ENCODE measurements around the gene NDUFS2. TPM values are rescaled to one million over a fixed set of nuclear protein-coding genes. Genes with fewer than 3 reads are reported as not detected.

The NDUFS2 gene
- total RNA-seq, 1 donor from 2014 or later, result 131 TPM

DNA sequence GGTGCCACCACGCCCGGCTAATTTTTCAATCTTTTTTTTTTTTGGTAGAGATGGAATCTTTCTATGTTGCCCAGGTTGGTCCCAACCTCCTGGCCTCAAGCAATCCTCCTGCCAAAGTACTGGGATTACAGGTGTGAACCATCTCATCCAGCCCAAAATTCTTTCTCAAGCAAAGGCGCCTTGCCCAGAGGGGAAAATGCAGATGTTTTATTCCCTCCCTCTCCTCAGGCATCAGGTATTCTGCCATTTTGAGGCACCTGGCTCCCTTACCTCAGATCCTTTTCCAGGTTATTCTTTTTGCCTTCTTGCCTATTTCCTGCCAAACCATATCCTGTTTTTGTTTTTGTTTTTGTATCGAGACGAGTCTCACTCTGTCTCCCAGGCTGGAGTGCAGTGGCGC is 13.8 kb upstream of the NDUFS2 start:
- TF ChIP-seq, protein P1, sequence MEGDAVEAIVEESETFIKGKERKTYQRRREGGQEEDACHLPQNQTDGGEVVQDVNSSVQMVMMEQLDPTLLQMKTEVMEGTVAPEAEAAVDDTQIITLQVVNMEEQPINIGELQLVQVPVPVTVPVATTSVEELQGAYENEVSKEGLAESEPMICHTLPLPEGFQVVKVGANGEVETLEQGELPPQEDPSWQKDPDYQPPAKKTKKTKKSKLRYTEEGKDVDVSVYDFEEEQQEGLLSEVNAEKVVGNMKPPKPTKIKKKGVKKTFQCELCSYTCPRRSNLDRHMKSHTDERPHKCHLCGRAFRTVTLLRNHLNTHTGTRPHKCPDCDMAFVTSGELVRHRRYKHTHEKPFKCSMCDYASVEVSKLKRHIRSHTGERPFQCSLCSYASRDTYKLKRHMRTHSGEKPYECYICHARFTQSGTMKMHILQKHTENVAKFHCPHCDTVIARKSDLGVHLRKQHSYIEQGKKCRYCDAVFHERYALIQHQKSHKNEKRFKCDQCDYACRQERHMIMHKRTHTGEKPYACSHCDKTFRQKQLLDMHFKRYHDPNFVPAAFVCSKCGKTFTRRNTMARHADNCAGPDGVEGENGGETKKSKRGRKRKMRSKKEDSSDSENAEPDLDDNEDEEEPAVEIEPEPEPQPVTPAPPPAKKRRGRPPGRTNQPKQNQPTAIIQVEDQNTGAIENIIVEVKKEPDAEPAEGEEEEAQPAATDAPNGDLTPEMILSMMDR (IDR thresholded peaks at IDR 0.05; ENCODE audit: insufficient read depth, low read length, severe bottlenecking), result no peak
- H3K36me3 ChIP-seq (ENCODE audit: control insufficient read depth, insufficient read depth, low read length), result no peaks in the 10 kb centered on the region
- FAIRE-seq (no peak), DNase-seq (ENCODE audit: low read depth) (no peak)
- H3K27me3 ChIP-seq (ENCODE audit: control insufficient read depth, insufficient read depth, low read length), result no peaks in the 10 kb centered on the region
- no peak overlapping the region for H3K4me3 ChIP-seq (ENCODE audit: low read depth, low read length)

- no peaks in the 10 kb centered on the region for H3K27me3 ChIP-seq (ENCODE audit: control insufficient read depth, insufficient read depth, low read length)
- TF ChIP-seq, protein P1 (IDR thresholded peaks at IDR 0.05; ENCODE audit: insufficient read depth, low read length, severe bottlenecking), result no peak
- no peak overlapping the region for H3K4me3 ChIP-seq (ENCODE audit: low read depth, low read length)
- FAIRE-seq (no peak), DNase-seq (ENCODE audit: low read depth) (no peak)
- H3K36me3 ChIP-seq (ENCODE audit: control insufficient read depth, insufficient read depth, low read length), result no peaks in the 10 kb centered on the region
Measured at GRCh38 chr1:161189036-161189435, 13.1 kb upstream of the NDUFS2 start.

GRCh38 chr1:161190962-161191521 is 11.1 kb upstream of the NDUFS2 start:
- no peak for FAIRE-seq
- Histone ChIP-seq H3K27me3 (ENCODE audit: control insufficient read depth, insufficient read depth, low read length) (no peaks in the 10 kb centered on the region), H3K36me3 (ENCODE audit: control insufficient read depth, insufficient read depth, low read length) (no peaks in the 10 kb centered on the region), H3K4me3 (ENCODE audit: low read depth, low read length) (no peak overlapping the region)
- DNase-seq (ENCODE audit: low read depth), result no peak
- TF ChIP-seq, protein P1 (IDR thresholded peaks at IDR 0.05; ENCODE audit: insufficient read depth, low read length, severe bottlenecking), result no peak

DNA sequence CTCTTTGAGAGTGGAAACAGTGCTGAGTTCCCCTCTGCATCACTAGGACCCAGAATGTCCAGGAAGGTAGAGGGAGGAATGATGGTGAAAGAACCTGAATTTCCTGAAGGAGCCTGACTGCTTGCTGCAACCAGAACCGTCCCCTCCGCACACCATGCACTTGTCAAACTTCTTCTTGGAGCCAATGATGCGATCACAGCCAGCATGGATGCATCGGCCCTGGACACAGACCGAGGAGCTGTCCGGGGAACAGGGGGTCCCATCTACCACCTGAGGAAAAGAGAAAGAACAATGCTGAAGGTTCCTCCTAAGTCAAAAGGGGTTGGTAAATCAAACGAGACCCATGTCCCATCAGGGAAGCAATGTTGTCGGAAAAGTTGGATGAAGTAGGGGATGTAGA is 10.2 kb upstream of the NDUFS2 start:
- TF ChIP-seq, protein P1 (IDR thresholded peaks at IDR 0.05; ENCODE audit: insufficient read depth, low read length, severe bottlenecking), result no peak
- FAIRE-seq (no peak), DNase-seq (ENCODE audit: low read depth) (no peak)
- Histone ChIP-seq H3K36me3 (ENCODE audit: control insufficient read depth, insufficient read depth, low read length) (no peaks in the 10 kb centered on the region), H3K4me3 (ENCODE audit: low read depth, low read length) (no peak overlapping the region), H3K27me3 (ENCODE audit: control insufficient read depth, insufficient read depth, low read length) (no peaks in the 10 kb centered on the region)

DNA sequence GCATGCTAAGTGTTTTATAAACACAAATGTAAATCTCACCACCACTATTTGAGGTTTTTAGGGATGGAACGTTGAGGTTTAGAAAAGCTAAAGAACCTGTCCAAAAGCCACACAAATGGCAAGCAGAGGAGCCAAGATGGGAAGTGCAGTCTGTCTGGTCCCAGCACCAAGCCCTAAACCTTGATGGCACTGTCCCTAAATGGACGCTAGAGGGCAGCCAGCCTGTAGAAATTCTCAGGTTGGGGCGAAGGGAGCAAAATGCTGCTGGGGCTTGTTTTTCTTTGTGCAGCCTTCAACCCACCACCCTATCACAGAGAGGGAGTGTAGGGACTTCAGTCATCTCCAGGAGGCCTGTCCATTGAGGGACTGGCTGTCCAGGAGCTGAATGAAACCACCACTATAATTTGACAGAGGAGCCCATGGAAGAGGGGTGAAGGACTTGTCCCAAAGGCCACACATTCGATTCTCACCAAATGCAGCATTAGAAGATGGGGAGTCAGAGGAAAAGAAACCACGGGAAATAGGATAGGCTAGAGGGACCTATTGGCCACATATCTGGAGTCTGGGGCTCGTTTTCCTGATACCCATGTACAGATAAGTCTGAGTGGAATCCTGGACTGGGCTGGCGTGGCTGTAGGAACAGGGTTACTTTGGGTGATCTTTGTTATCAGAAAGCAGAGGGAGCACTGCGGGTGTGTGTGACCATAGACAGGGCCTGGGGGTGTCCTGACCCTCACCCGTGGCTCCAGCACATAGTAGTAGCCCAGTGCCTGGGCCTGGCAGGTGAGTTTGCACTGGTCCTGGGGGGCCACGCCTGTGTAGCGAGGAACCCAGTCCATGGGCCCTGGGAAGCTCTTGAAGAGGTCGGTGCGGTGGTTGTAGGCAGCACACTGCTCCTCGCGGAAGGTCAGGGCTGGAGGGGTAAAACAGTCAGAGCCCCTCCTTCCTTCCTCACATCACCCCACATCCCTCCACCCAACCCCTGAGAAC is 9.4 kb upstream of the NDUFS2 start:
- TF ChIP-seq, protein P1 (IDR thresholded peaks at IDR 0.05; ENCODE audit: insufficient read depth, low read length, severe bottlenecking), result peak; percentile 96
- Histone ChIP-seq H3K27me3 (ENCODE audit: control insufficient read depth, insufficient read depth, low read length) (no peaks in the 10 kb centered on the region), H3K4me3 (ENCODE audit: low read depth, low read length) (no peak overlapping the region), H3K36me3 (ENCODE audit: control insufficient read depth, insufficient read depth, low read length) (no peaks in the 10 kb centered on the region)
- FAIRE-seq (no peak), DNase-seq (ENCODE audit: low read depth) (peak; percentile 51)

All from bronchial epithelial cell (primary cell).